Pulmonary artery endothelial cell (primary cell): ENCODE measurements around the gene FAAH. TPM values are rescaled to one million over a fixed set of nuclear protein-coding genes. Genes with fewer than 3 reads are reported as not detected.
A peak's percentile ranks its signal among the peaks of the same experiment; 100 is the strongest.

Experiments
- DNase-seq: peaks from one replicate; pipeline ENCODE4 v3.0.0-alpha.2; 2011; ENCODE audit warnings: low read depth, low spot score
- total RNA-seq: library from RNA; depleted of rRNA; stranded (reverse); fragments of >200 nt; gene quantifications from 2 replicates; pipeline ENCODE4 v1.2.3, GENCODE V29; 2014

FAAH gene
- total RNA-seq, 1 donor from 2014 or later: 0.46 TPM

DNA sequence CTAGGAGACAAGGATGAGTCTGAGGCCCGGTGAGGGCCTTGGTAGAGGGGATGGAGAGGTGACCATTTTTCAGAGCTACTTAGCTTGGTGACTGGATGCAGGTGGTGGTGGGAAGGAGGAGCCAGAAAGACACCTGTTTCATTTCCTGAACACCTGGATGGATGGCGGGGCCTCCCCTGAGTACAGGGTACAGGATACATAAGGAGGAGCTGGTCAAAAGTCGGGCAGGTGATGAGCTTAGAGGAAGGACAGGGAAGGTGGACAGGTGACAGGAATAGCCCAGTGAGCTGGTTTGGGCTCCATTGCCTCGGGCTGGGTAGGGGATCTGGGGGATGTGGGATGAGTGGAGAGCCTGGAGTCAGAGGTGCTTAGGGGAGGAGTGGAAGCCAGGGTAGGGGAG, 6.3 kb downstream of the FAAH start:
- DNase-seq: no peak

DNA sequence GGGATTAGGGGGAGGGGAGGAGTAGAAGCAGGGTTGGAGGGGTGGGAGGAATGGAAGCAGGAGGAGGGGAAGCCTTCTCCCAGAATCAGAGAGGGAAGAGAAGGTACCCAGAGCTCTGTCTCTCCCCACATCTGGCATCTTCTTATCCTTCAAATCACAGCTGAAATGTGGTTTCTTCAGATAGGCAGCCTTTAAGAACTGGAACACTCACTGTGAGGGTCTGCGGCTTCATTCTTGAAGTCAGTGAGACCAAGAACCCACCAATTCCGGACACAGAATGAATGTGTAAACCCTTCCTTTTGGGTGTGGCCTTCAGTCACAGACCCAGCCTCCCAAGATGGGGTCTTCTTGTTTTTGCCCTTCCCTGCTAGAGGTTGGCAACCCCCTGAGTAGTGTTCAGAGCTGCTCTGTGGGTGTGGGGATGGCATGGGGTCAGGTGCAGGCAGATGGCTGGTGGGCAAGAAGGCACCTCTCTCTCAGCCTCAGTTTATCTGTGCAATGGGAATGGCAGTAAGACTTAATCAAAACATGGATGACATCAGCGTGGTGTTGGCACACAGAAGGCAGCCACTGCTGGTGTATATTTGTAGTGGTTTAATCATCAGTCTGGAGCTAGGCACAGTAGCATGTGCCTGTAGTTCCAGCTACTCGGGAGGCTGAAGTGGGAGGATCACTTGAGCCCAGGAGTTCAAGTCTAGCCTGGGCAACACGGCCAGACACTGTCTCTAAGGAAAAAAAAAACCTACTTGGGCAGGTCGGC, 7.2 kb downstream of the FAAH start:
- no peak for DNase-seq

DNA sequence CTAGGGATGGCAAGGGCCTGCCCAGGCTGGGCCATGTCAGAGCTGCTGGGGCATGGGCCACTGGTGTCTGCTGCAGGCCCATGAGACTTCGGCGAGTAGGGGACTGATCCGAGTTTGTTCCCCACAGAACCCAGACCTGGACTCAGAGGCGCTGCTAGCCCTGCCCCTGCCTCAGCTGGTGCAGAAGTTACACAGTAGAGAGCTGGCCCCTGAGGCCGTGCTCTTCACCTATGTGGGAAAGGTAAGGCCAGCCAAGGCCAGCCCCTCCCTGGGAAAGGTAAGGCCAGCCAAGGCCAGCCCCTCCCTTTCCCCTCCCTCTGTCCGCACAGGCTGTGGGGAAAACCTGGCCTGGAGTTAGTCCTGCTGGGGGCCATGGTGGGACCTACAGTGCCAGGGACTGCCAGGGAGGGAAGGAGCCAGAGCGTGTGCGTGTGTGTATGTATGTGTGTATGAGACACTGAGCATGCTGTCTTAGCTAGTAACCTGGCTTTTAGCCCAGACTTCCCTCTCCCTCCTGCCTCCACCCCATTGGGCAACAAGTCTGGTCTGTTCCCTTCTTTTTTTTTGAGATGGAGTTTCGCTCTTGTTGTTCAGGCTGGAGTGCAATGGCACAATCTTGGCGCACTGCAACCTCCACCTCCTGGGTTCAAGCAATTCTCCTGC, 8.0 kb downstream of the FAAH start:
- DNase-seq: peak; percentile 13

DNA sequence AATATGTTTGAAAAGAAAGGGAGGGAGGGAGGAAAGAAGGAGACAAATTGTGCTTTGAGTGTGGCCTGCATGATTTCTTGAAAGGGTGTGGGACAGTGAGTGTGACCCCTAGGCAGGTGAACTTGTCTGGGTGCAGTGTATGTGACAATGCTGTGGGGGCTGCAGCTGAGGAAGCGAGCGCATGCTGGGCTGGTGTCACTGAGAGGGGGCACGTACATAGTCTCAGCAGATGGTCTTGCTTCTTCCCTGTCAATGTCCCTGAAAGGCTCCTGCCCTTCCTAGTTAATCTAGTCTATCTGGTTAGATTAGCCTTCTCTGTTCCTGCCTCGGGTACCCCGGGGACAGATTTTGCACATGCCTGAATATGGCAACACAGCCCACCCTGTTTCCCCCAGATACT, 9.8 kb downstream of the FAAH start:
- no peak for DNase-seq

DNA sequence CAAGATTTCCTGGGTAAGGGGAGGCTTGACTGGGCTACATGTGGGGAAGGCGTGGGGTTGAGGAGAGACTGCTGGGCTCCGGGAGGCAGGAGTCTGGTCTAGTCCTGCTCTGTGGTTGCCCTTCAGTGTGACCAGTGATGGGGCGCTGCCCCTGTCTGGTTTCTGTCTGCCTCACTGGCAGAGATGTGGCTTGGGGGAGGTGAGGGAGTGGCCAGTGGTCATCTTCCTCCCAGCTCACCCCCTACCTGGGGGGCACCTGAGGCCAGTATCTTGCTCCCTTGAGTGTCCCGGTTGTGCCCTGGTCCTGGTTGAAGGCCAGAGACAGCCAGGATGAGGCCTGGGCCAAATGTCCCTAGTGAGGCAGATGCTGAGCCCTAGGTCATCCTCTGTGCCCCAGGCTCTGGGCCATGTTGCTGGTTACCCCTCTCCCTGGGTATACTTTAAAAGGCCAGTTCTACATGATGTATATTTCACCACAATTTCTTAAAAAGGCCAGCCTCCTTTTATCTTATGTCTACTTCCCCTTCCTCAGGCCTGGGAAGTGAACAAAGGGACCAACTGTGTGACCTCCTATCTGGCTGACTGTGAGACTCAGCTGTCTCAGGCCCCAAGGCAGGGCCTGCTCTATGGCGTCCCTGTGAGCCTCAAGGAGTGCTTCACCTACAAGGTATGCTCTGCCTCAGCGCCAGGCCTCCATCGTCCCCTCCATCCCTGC, 10.5 kb downstream of the FAAH start:
- DNase-seq: no peak

DNA sequence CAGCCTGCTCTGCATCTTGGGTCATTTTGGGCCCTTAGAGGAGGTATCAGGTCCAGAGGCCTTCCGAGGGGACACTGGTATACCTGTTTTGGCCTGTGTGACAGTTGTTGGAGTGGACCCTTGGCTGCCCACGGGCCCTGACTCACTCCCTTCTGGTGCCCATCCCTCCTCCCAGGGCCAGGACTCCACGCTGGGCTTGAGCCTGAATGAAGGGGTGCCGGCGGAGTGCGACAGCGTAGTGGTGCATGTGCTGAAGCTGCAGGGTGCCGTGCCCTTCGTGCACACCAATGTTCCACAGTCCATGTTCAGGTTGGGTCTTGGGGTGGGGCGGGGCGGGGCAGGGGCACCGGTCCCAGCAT, 11.1 kb downstream of the FAAH start:
- no peak for DNase-seq

DNA sequence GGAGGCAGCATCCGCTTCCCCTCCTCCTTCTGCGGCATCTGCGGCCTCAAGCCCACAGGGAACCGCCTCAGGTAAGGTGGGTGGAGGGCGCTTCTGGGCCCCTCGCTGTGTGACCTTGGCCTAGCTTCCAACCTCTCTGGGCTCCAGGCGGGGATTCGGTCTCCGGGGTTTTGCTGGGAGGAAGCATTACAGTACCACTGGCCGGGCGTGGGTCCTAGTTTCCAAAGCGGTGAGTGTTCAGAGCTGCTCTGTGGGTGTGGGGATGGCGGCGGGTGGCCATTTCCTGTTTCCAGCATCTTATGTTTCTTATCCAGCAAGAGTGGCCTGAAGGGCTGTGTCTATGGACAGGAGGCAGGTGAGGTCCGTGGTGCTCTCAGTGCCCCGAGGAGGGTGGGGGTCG, 11.6 kb downstream of the FAAH start:
- DNase-seq: no peak

DNA sequence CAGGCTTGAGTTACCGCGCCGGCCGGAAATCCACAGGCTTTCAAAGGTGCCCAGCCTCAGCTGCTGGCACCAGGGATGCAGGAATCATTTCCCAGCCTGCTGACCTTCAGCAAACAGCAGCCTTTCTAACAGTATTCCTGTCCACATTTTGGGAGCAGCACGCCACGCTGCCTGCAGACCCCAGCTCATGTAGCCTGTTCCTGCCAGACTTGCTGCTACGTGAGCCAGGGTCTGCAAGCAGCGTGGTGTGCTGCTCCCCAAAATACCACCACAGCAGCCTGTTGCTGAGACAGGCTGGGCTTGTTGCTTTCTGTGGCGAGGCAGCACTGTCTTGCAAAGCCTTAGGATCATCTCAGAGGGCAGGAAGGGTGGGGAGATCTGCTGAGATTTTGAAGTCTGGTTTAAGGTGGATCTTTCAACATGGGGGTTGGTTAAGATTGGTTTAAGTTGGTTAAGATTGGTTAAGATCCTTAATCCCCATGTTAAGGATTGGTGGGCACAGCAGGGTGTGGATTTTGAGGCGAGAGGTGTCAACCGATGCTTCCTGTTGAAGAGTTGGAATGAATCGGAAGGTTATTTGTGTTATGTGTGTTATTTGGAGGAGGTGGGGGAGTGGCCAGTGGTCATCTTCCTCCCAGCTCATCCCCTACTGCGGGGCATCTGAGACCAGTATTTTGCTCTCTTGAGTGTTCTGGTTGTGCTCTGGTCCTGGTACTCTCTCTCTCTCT, 12.9 kb downstream of the FAAH start:
- DNase-seq: no peak

DNA sequence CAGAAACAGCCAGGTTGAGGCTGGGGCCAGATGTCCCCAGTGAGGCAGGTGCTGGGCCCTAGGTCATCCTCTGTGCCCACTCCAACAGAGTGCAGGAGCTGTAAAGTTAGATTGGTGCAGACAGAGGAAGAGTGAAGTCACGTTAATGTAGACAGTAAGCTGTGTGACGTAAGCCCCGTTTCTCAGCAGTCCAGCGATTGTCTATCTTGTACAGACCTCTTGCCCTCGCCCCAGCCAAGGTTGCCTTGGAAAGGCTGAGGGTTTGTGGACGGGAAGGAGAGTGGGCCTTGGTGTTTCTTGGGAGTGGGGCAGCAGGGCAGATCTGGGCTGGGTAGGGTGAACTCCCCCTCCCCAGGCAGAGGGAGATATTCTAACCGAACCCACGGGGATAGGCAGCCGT, 13.5 kb downstream of the FAAH start:
- DNase-seq: no peak

DNA sequence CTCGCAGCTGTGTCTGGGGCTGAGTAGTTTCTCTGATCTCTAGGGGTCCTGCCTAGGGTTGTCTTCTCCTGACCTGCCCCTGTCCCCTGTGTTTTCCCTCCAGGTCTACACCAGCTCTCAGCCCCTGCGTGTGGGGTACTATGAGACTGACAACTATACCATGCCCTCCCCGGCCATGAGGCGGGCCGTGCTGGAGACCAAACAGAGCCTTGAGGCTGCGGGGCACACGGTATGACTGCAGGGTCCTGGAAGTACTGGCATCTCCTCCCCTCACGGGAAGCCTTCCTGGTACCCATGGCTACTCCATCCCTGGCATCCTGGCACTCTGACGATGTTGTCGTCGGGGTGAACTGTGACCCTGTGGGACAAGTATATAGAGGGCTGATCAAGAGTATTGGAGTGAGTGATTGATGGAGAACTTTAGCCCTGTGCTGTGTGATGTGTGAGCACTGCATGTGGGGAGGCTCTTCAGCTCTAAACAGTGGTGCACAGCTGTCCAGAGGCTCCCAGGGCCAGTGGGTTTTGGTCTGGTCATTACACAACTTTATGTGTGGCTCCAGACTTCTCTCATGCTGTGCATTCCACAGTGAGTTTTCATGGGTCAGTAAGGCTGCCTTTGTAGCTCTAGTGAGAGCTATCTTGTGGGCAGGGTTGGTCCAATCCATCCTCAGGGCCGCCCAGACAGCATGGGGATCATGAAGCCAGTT, 14.4 kb downstream of the FAAH start:
- DNase-seq: no peak

DNA sequence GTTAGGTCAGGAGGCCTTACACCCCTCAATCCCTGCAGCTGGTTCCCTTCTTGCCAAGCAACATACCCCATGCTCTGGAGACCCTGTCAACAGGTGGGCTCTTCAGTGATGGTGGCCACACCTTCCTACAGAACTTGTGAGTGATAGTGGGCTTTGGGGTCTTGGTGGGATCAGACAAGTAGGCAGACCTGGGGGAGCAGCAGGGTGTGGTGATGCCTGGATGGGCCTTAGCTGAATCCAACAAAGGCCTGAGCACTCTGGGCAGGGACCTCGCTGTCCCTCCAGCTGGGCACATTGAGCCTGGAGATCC, 14.9 kb downstream of the FAAH start:
- DNase-seq: no peak

DNA sequence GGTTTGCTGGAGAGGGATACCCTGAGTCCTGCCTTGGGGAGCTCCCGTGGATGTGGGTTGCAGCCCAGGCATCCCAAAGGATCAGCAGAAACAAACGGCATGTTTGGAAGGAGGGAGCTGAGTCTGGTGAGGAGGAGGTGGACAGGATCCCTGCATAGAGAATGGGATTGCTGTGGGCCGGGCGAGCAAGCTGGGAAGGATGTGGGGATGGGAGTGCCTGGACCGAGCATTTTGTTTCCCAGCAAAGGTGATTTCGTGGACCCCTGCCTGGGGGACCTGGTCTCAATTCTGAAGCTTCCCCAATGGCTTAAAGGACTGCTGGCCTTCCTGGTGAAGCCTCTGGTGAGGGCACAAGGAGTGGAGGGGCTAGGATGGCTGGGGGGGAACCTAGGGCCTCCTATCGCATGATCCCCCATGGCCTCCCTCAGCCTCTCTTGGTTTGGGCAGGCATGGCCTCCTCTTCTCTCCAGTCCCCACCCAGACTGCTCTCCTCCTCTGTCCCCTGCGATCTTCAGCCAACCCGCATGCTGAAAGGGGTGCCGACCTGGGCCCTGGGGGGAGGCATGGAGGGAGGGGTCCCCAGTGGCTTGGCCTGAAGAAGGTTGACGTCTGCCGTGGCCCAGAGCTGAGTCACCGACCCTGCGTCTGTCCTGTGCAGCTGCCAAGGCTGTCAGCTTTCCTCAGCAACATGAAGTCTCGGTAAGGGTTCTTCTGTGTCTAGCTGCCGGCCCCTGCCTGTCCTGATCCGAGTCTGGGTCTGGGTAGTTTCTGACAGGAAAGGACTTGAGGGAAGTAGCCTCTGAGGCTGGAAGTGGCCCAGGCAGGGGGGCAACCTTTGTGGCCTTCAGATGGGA, 16.3 kb downstream of the FAAH start:
- no peak for DNase-seq

DNA sequence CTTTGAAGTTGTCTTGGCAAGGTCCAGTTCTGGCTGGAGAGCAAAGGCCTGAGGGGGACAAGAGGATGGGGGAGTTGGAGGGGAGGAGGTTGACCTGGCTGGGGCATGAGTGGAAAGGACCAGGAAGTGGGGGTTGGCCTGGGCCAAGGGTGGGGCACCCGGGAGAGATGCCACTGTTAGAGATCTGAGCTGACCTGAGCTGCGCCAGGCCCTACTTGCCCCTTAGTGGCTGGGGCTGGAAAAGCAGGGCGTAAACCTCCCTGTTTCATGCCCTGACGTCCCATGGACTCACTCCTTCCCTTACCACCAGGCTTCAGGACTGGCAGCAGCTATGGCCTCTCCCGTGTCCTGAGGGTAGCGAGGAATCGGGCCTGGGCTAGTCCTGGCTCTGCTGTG, 16.9 kb downstream of the FAAH start:
- no peak for DNase-seq

DNA sequence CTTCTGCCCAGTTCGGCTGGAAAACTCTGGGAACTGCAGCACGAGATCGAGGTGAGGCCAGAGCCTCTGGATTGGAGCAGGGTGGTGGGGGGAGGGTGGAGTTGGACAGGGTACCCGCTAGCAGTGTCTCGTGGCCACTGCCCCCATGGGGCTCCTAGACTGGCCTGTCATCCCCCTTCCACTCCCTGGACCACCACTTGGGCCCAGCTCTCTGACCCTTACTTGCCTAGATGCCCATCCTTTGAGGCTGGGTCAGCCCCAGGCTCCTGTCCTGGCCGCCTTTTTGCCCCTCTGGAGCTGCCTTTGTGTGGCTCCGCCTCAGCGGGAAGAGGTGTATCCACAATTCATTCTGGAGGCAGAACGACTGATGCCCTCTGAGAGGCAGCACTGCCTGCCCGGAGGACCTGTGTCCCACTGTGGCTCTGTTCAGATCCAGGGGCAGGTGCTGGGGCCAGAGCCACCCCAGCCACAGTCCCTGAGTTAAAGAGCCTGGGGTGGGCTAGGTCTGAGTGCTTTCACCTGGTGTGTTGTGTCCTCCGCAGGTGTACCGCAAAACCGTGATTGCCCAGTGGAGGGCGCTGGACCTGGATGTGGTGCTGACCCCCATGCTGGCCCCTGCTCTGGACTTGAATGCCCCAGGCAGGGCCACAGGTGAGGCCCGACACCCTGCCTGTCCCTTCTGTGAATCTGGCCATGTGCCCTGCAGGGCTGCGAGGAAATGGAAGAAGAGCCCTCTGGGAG, 17.7 kb downstream of the FAAH start:
- no peak for DNase-seq

DNA sequence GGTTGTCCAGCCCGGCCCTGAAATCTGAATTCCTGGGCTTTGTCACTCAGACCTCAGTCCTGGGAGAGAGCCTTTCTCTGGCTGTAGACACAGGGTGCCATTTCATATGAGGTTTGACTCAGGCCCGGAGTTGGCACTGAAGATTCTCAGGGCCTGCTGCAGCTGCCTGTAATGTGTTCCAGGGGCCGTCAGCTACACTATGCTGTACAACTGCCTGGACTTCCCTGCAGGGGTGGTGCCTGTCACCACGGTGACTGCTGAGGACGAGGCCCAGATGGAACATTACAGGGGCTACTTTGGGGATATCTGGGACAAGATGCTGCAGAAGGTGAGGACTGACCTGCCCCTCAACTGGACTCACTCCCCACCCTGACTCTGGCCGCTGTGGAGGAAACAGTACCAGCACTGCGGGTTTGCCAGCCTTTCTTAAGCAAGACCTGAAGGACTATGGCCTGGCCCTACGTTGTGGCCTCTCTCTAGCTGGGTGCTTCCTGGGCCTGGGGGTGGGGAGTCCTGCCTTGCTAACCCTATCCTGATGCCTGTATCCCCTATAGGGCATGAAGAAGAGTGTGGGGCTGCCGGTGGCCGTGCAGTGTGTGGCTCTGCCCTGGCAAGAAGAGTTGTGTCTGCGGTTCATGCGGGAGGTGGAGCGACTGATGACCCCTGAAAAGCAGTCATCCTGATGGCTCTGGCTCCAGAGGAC, 18.9 kb downstream of the FAAH start:
- DNase-seq: no peak

DNA sequence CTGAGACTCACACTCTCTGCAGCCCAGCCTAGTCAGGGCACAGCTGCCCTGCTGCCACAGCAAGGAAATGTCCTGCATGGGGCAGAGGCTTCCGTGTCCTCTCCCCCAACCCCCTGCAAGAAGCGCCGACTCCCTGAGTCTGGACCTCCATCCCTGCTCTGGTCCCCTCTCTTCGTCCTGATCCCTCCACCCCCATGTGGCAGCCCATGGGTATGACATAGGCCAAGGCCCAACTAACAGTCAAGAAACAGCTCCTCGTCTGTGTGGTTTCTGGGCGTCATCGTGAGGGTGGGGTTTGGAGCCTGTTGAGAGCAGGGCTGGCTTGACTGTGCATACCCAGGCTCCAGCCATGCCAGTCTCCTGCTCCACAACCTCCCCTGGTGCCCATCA, 19.5 kb downstream of the FAAH start:
- DNase-seq: no peak

DNA sequence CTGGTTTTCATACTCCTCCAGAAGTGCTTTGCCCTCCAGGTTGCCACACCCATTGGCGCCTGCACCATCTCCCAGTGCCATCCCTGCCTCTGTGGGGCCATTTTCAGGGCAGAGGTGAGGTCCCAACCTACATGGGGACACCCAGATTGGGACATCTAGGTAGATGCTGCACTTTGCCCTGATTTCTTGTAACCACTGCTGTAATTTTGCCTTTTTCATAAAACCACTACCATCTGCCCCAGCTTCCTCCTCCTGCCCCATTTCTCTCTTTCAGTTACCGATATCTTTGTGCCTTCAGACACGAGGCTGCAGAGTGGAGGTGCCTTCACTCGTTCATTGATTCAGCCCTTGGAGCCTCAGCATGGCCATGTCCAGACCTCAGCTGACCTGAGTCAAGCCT, 21.4 kb downstream of the FAAH start:
- DNase-seq: no peak

DNA sequence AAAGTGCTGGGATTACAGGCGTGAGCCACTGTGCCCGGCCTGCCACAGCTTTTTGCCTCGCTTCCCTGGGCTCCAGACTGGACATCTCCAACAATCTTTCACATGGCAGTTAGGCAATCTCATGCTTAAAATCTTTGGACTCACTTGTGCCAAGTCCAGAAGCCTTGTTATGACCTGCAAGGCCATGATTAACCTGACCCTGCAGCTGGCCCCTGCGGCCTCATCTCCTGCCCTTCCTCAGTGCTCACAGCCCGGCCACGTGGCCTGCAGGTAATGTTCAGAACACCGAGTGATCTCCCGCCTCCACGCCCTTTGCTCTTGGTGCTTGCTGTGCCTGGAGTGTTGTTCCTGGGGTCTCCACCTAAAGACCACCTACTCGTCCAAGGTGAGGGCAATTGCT, 24.9 kb downstream of the FAAH start:
- no peak for DNase-seq

DNA sequence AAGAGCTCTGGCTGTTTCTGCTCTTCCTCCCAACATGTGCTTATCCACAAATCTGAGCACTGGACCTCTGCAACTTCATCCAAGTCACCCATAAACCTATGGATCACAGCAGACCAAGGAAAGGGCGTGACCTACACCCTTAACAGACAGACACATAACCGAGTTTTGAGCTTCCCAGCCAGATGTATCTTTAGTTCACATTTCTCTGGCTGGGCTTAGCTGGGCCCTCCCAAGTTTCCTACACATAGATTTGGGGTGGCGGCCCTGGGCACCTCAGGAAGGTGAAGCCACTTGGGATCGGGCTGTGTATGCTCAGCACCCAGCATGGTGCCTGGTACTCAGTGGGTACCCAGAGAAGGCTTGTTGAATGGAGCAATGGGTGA, 26.4 kb downstream of the FAAH start:
- DNase-seq: no peak
